GM23338 (cell line): ENCODE results near the gene TIMM17B. TPM values are rescaled to one million over a fixed set of nuclear protein-coding genes. Genes with fewer than 3 reads are reported as not detected.
A peak's percentile ranks its signal among the peaks of the same experiment; 100 is the strongest.

Experiments used
- ATAC-seq: fragments of 200-7000 bp; cut with Tn5 transposase; 3 replicates; pipeline ENCODE4 v1.9.1; 2020
- DNase-seq: peaks from one replicate; pipeline ENCODE4 v3.0.0-alpha.2; 2015; ENCODE audit warnings: low spot score
- H2AFZ ChIP-seq: fragments of 200-600 bp; sonication (generic); 2 replicates; pipeline ENCODE4 v1.8.0; 2016; ENCODE audit warnings: antibody characterized with exemption, mild to moderate bottlenecking, moderate library complexity
- H3F3A ChIP-seq: fragments of 200-600 bp; sonication (generic); replicated peaks from 2 replicates; pipeline ENCODE4 v1.8.0; 2017; ENCODE audit warnings: antibody characterized with exemption, mixed run types, low read depth
- H3K27ac ChIP-seq: fragments of 200-600 bp; sonication (generic); 2 replicates; pipeline ENCODE4 v1.6.1; 2016; ENCODE audit warnings: low read depth
- H3K27me3 ChIP-seq: fragments of 200-600 bp; sonication (generic); 2 replicates; pipeline ENCODE4 v1.8.0; 2016; ENCODE audit warnings: mild to moderate bottlenecking, mixed run types, moderate library complexity; ENCODE audit not compliant: insufficient read depth
- H3K36me3 ChIP-seq: fragments of 200-600 bp; sonication (generic); 2 replicates; pipeline ENCODE4 v1.8.0; 2016; ENCODE audit warnings: mild to moderate bottlenecking; ENCODE audit not compliant: insufficient read depth
- H3K4me1 ChIP-seq: fragments of 200-600 bp; sonication (generic); 2 replicates; pipeline ENCODE4 v1.8.0; 2016; ENCODE audit warnings: mild to moderate bottlenecking, moderate library complexity; ENCODE audit not compliant: insufficient read depth
- H3K4me2 ChIP-seq: fragments of 200-600 bp; sonication (generic); 2 replicates; pipeline ENCODE4 v1.7.1; 2017; ENCODE audit warnings: mixed run types
- H3K4me3 ChIP-seq: fragments of 200-600 bp; sonication (generic); 2 replicates; pipeline ENCODE4 v1.6.1; 2016; ENCODE audit warnings: mixed run types
- H3K79me2 ChIP-seq: fragments of 200-600 bp; sonication (generic); replicated peaks from 2 replicates; pipeline ENCODE4 v1.8.0; 2017; ENCODE audit warnings: mild to moderate bottlenecking; ENCODE audit not compliant: insufficient read depth
- H3K9me2 ChIP-seq: fragments of 200-600 bp; sonication (generic); 2 replicates; pipeline ENCODE4 v1.8.0; 2017; ENCODE audit not compliant: insufficient read depth
- H4K20me1 ChIP-seq: fragments of 200-600 bp; sonication (generic); replicated peaks from 2 replicates; pipeline ENCODE4 v1.8.0; 2017; ENCODE audit warnings: mild to moderate bottlenecking; ENCODE audit not compliant: insufficient read depth
- H3K27ac Mint-ChIP-seq: 2 replicates; pipeline ENCODE4 v1.8.0; 2020; ENCODE audit warnings: inconsistent platforms, mild to moderate bottlenecking, moderate library complexity, mixed read lengths
- H3K27me3 Mint-ChIP-seq: 3 replicates; pipeline ENCODE4 v1.8.0; 2022; ENCODE audit warnings: low read depth, mild to moderate bottlenecking, moderate library complexity, mixed read lengths, inconsistent platforms; ENCODE audit not compliant: insufficient read depth, poor library complexity
- H3K36me3 Mint-ChIP-seq: 3 replicates; pipeline ENCODE4 v1.8.0; 2021; ENCODE audit warnings: low read depth, mild to moderate bottlenecking, inconsistent platforms, moderate library complexity, mixed read lengths
- H3K4me1 Mint-ChIP-seq: 3 replicates; pipeline ENCODE4 v1.8.0; 2020; ENCODE audit warnings: mild to moderate bottlenecking, inconsistent platforms, mixed read lengths
- H3K4me3 Mint-ChIP-seq: 3 replicates; pipeline ENCODE4 v1.8.0; 2021; ENCODE audit warnings: moderate library complexity, mild to moderate bottlenecking, inconsistent platforms, mixed read lengths
- H3K9me3 Mint-ChIP-seq: 3 replicates; pipeline ENCODE4 v1.8.0; 2020; ENCODE audit warnings: moderate library complexity, mild to moderate bottlenecking, inconsistent platforms, mixed read lengths
- CREB1 ChIP-seq: fragments of 250-450 bp; sonication (Bioruptor Pico); IDR thresholded peaks from 2 replicates; pipeline ENCODE4 v1.5.0; 2020; ENCODE audit warnings: low read depth, mild to moderate bottlenecking, moderate library complexity
- CTCF ChIP-seq, 2 experiments: fragments of 200-600 bp in 1 of 2; sonication (generic) in 1 of 2; conservative IDR thresholded peaks; 2 replicates each; pipeline versions ENCODE4 v1.5.1 to v1.6.1; 2016 to 2017; ENCODE audit warnings: antibody characterized with exemption in 2 of 2, low read depth in 2 of 2, mild to moderate bottlenecking in 2 of 2, moderate library complexity in 1 of 2
- ETS1 ChIP-seq: IDR thresholded peaks from 2 replicates; pipeline ENCODE4 v1.6.1; 2016; ENCODE audit warnings: antibody characterized with exemption
- EZH2 ChIP-seq: fragments of 200-600 bp; sonication (generic); IDR thresholded peaks from one replicate; pipeline ENCODE4 v1.8.0; 2017; ENCODE audit warnings: antibody characterized with exemption, mild to moderate bottlenecking, low read depth; ENCODE audit not compliant: unreplicated experiment
- EZH2phosphoT487 ChIP-seq: fragments of 200-600 bp; sonication (generic); IDR thresholded peaks from one replicate; pipeline ENCODE4 v1.8.1; 2018; ENCODE audit warnings: antibody characterized with exemption; ENCODE audit not compliant: unreplicated experiment
- JUNB ChIP-seq: IDR thresholded peaks from one replicate; pipeline ENCODE4 v1.6.1; 2016; ENCODE audit warnings: antibody characterized with exemption; ENCODE audit not compliant: unreplicated experiment
- NANOG ChIP-seq: IDR thresholded peaks from 2 replicates; pipeline ENCODE4 v1.6.1; 2016; ENCODE audit warnings: antibody characterized with exemption, borderline replicate concordance
- POLR2AphosphoS5 ChIP-seq: IDR thresholded peaks from 2 replicates; pipeline ENCODE4 v1.6.1; 2016; ENCODE audit warnings: antibody characterized with exemption, low read depth
- REST ChIP-seq: IDR thresholded peaks from one replicate; pipeline ENCODE4 v1.6.1; 2018; ENCODE audit warnings: antibody characterized with exemption; ENCODE audit not compliant: unreplicated experiment
- STAT1 ChIP-seq: IDR thresholded peaks from one replicate; pipeline ENCODE4 v1.6.1; 2016; ENCODE audit warnings: antibody characterized with exemption; ENCODE audit not compliant: unreplicated experiment
- ZNF114 ChIP-seq: fragments of 250-450 bp; sonication (Bioruptor Pico); IDR thresholded peaks from 2 replicates; pipeline ENCODE4 v1.5.0; 2020; ENCODE audit warnings: mild to moderate bottlenecking, moderate library complexity
- ZNF331 ChIP-seq: fragments of 250-450 bp; sonication (Bioruptor Pico); IDR thresholded peaks from 2 replicates; pipeline ENCODE4 v1.5.0; 2020; ENCODE audit warnings: low read depth, mild to moderate bottlenecking, moderate library complexity
- polyA plus RNA-seq: library from polyadenylated mRNA; unstranded; fragments of >200 nt; fragmentation: Nextera tagmentation; extraction: Ambion mirVana; gene quantifications from 2 replicates; pipeline ENCODE4 v1.2.1, GENCODE V29; 2016
- total RNA-seq: library from RNA; depleted of rRNA; stranded (reverse); fragments of >200 nt; shearing (Covaris generic); gene quantifications from 2 replicates; pipeline ENCODE4 v1.2.3, GENCODE V29; 2014

Gene TIMM17B
- total and polyA plus RNA-seq, 2 experiments from 2014 or later: 67.1 to 147 TPM

- Mint-ChIP-seq H3K9me3 (no peaks in the 10 kb centered on the region), H3K27me3 (peaks cover 13% of the 10 kb centered on the region), H3K4me1 (peaks cover 40% of the 10 kb centered on the region), H3K27ac (peak overlapping the region; percentile 84), H3K4me3 (peak overlapping the region; percentile 51), H3K36me3 (peaks cover 52% of the 10 kb centered on the region)
- Histone ChIP-seq H3K9me2 (no peaks in the 10 kb centered on the region), H3K4me3 (peak overlapping the region; percentile 38; the same call in 1 of the 2 replicates), H3K36me3 (no peaks in the 10 kb centered on the region), H3K79me2 (peaks cover 39% of the 10 kb centered on the region), H4K20me1 (no peaks in the 10 kb centered on the region), H3K27me3 (no peaks in the 10 kb centered on the region), H3F3A (no peaks in the 10 kb centered on the region), H3K4me1 (peaks cover 4% of the 10 kb centered on the region; the same call in 1 of the 2 replicates), H3K27ac (peak overlapping the region; percentile 86), H3K4me2 (peak overlapping the region; percentile 63), H2AFZ (no peak overlapping the region)
- DNase-seq: peak; percentile 56
- peak; percentile 82 for ATAC-seq
- TF ChIP-seq CTCF (conservative IDR thresholded peaks at IDR 0.05; ENCODE audit: low read depth in 2 of 2): peak; percentile 58 to 80
- no peak for TF ChIP-seq JUNB
- no peak for TF ChIP-seq EZH2
Measured at GRCh38 chrX:48937054-48937907, 39.7 kb upstream of the TIMM17B start.

- peak overlapping the region; percentile 86 for H3K27ac ChIP-seq
- H3K4me2 ChIP-seq: peak overlapping the region; percentile 63
- Mint-ChIP-seq H3K36me3 (peaks cover 45% of the 10 kb centered on the region), H3K4me3 (peak overlapping the region; percentile 43; the same call in 1 of the 3 replicates), H3K27ac (peak overlapping the region; percentile 83), H3K4me1 (peaks cover 32% of the 10 kb centered on the region), H3K27me3 (peaks cover 13% of the 10 kb centered on the region), H3K9me3 (no peaks in the 10 kb centered on the region)
- no peaks in the 10 kb centered on the region for H3K36me3 ChIP-seq
- no peaks in the 10 kb centered on the region for H4K20me1 ChIP-seq
- DNase-seq (no peak), ATAC-seq (no peak)
- peak overlapping the region; percentile 38; the same call in 1 of the 2 replicates for H3K4me3 ChIP-seq
- H3K27me3 ChIP-seq: no peaks in the 10 kb centered on the region
- H3K4me1 ChIP-seq: peaks cover 4% of the 10 kb centered on the region; the same call in 1 of the 2 replicates
- H3K79me2 ChIP-seq: peaks cover 39% of the 10 kb centered on the region
- no peaks in the 10 kb centered on the region for H3K9me2 ChIP-seq
- no peak overlapping the region for H2AFZ ChIP-seq
- no peaks in the 10 kb centered on the region for H3F3A ChIP-seq
- TF ChIP-seq REST (no peak), NANOG (no peak), JUNB (no peak), ZNF114 (CRISPR knock-in tag) (no peak), EZH2phosphoT487 (no peak), ZNF331 (CRISPR knock-in tag) (no peak), CTCF (conservative IDR thresholded peaks at IDR 0.05; ENCODE audit: low read depth in 2 of 2) (no peak), CREB1 (CRISPR knock-in tag) (no peak), STAT1 (no peak), POLR2AphosphoS5 (no peak), ETS1 (no peak)
Measured at GRCh38 chrX:48936429-48937053, 39.0 kb upstream of the TIMM17B start.
